ENCODE data around the gene AP5Z1. TPM values are rescaled to one million over a fixed set of nuclear protein-coding genes. Genes with fewer than 3 reads are reported as not detected.

The AP5Z1 gene
- total RNA-seq, 1 donor from 2014 or later = 19.1 TPM

GRCh38 chr7:4766666-4767519, 8.5 kb upstream of the AP5Z1 start:
- peak; percentile 77 for DNase-seq

- DNase-seq = peak; percentile 10
Observed at GRCh38 chr7:4768597-4769569, 6.5 kb upstream of the AP5Z1 start.

GRCh38 chr7:4769761-4770160, 5.7 kb upstream of the AP5Z1 start:
- DNase-seq = no peak

- no peak for DNase-seq
Observed at GRCh38 chr7:4770886-4771285, 4.5 kb upstream of the AP5Z1 start.

GRCh38 chr7:4771737-4772136, 3.7 kb upstream of the AP5Z1 start:
- DNase-seq = no peak

GRCh38 chr7:4772306-4772705, 3.1 kb upstream of the AP5Z1 start:
- no peak for DNase-seq

GRCh38 chr7:4774007-4774406, 1.4 kb upstream of the AP5Z1 start:
- DNase-seq = no peak

GRCh38 chr7:4774658-4775249, 669 bp upstream of the AP5Z1 start:
- peak; percentile 76 for DNase-seq

GRCh38 chr7:4775848-4776623, 613 bp downstream of the AP5Z1 start:
- peak; percentile 29 for DNase-seq

GRCh38 chr7:4779118-4779517, 3.7 kb downstream of the AP5Z1 start:
- DNase-seq = no peak

- no peak for DNase-seq
Observed at GRCh38 chr7:4781366-4782069, 6.1 kb downstream of the AP5Z1 start.

- DNase-seq = no peak
Observed at GRCh38 chr7:4782333-4783291, 7.2 kb downstream of the AP5Z1 start.

GRCh38 chr7:4783292-4783652, 7.8 kb downstream of the AP5Z1 start:
- no peak for DNase-seq

GRCh38 chr7:4783762-4784351, 8.4 kb downstream of the AP5Z1 start:
- DNase-seq = no peak

GRCh38 chr7:4784799-4785198, 9.4 kb downstream of the AP5Z1 start:
- DNase-seq = no peak

- DNase-seq = no peak
Observed at GRCh38 chr7:4785371-4785770, 9.9 kb downstream of the AP5Z1 start.

- DNase-seq = no peak
Observed at GRCh38 chr7:4786015-4786414, 10.6 kb downstream of the AP5Z1 start.

- no peak for DNase-seq
Observed at GRCh38 chr7:4787541-4787940, 12.1 kb downstream of the AP5Z1 start.

- DNase-seq = no peak
Observed at GRCh38 chr7:4787947-4788626, 12.7 kb downstream of the AP5Z1 start.
